NB4 (cell line): ENCODE results near the gene CUL2.
"Not testable (repeated sequence)": the region's sequence is repeated elsewhere in the genome, so short reads cannot be mapped to it uniquely, and the experiment has no call there.

Experiments used
- MYC ChIP-seq: IDR thresholded peaks from 2 replicates; pipeline ENCODE4 v1.6.1; 2011; ENCODE audit warnings: low read depth, low read length
- POLR2A ChIP-seq: IDR thresholded peaks from 2 replicates; pipeline ENCODE4 v1.6.1; 2011; ENCODE audit warnings: mild to moderate bottlenecking; ENCODE audit not compliant: insufficient read length; ENCODE audit errors: extremely low read depth
- TF ChIP-seq, protein P1 (sequence below): IDR thresholded peaks from one replicate; pipeline ENCODE4 v1.5.1; 2012; ENCODE audit warnings: low read depth, low read length
- TF ChIP-seq, protein P2 (sequence below): IDR thresholded peaks from 2 replicates; pipeline ENCODE4 v1.6.1; 2011; ENCODE audit warnings: low read depth, low read length

DNA sequence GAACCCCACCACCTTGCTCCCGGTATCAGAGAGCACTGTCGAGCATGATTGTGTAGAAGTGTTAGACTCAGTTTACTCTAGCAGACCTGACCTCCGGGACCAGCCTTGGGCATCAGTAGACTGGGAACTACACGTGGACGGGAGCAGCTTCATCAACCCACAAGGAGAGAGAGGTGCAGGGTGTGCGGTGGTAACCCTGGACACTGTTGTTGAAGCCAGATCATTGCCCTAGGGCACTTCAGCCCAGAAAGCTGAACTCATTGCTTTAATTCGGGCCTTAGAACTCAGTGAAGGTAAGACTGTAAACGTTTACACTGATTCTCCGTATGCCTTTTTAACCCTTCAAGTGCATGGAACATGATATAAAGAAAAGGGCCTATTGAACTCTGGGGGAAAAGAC lies 117.0 kb downstream of the CUL2 start:
- TF ChIP-seq, protein P1, sequence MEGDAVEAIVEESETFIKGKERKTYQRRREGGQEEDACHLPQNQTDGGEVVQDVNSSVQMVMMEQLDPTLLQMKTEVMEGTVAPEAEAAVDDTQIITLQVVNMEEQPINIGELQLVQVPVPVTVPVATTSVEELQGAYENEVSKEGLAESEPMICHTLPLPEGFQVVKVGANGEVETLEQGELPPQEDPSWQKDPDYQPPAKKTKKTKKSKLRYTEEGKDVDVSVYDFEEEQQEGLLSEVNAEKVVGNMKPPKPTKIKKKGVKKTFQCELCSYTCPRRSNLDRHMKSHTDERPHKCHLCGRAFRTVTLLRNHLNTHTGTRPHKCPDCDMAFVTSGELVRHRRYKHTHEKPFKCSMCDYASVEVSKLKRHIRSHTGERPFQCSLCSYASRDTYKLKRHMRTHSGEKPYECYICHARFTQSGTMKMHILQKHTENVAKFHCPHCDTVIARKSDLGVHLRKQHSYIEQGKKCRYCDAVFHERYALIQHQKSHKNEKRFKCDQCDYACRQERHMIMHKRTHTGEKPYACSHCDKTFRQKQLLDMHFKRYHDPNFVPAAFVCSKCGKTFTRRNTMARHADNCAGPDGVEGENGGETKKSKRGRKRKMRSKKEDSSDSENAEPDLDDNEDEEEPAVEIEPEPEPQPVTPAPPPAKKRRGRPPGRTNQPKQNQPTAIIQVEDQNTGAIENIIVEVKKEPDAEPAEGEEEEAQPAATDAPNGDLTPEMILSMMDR, result not testable (repeated sequence)
- not testable (repeated sequence) for TF ChIP-seq POLR2A, MYC
- TF ChIP-seq, protein P2, sequence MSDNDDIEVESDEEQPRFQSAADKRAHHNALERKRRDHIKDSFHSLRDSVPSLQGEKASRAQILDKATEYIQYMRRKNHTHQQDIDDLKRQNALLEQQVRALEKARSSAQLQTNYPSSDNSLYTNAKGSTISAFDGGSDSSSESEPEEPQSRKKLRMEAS, result not testable (repeated sequence)
